Activated naive CD4-positive, alpha-beta T cell treated with anti-CD3 and anti-CD28 coated beads for 36 hours (primary cell): Measurements from ENCODE around the gene EZR. TPM values are rescaled to one million over a fixed set of nuclear protein-coding genes. Genes with fewer than 3 reads are reported as not detected.

ENCODE experiments used
- CTCF ChIA-PET: fragments of 350-600 bp; sonication (Branson Sonifier 250); formaldehyde crosslinking; loops from one replicate; lab custom pipeline; 2021; ENCODE audit warnings: antibody characterized with exemption; lab: Charles Lee
- DNase-seq: peaks from one replicate; pipeline ENCODE4 v3.0.0-alpha.2; 2020
- H3K27ac Mint-ChIP-seq: one replicate; pipeline ENCODE4 v1.8.0; 2021; ENCODE audit warnings: mild to moderate bottlenecking, mixed read lengths
- H3K27me3 Mint-ChIP-seq: one replicate; pipeline ENCODE4 v1.8.0; 2021; ENCODE audit warnings: low read depth, mixed read lengths
- H3K36me3 Mint-ChIP-seq: one replicate; pipeline ENCODE4 v1.8.0; 2021; ENCODE audit warnings: low read depth, mixed read lengths
- H3K4me1 Mint-ChIP-seq: one replicate; pipeline ENCODE4 v1.8.0; 2021; ENCODE audit warnings: low read depth, mixed read lengths
- H3K4me3 Mint-ChIP-seq: one replicate; pipeline ENCODE4 v1.8.0; 2021; ENCODE audit warnings: mild to moderate bottlenecking, moderate library complexity, mixed read lengths
- H3K9me3 Mint-ChIP-seq: one replicate; pipeline ENCODE4 v1.8.0; 2021; ENCODE audit warnings: mixed read lengths
- intact Hi-C: fragments of 100-400 bp; cut with micrococcal nuclease; formaldehyde crosslinking; loops from one replicate; pipeline ENCODE4 v1.15.1; 2023
- total RNA-seq, 2 experiments: library from RNA; stranded (reverse); gene quantifications; one replicate each; pipeline ENCODE4 v1.2.3, GENCODE V29; 2021

Gene EZR
- total RNA-seq = 100 to 1,000 TPM; 229 to 230 TPM

DNA sequence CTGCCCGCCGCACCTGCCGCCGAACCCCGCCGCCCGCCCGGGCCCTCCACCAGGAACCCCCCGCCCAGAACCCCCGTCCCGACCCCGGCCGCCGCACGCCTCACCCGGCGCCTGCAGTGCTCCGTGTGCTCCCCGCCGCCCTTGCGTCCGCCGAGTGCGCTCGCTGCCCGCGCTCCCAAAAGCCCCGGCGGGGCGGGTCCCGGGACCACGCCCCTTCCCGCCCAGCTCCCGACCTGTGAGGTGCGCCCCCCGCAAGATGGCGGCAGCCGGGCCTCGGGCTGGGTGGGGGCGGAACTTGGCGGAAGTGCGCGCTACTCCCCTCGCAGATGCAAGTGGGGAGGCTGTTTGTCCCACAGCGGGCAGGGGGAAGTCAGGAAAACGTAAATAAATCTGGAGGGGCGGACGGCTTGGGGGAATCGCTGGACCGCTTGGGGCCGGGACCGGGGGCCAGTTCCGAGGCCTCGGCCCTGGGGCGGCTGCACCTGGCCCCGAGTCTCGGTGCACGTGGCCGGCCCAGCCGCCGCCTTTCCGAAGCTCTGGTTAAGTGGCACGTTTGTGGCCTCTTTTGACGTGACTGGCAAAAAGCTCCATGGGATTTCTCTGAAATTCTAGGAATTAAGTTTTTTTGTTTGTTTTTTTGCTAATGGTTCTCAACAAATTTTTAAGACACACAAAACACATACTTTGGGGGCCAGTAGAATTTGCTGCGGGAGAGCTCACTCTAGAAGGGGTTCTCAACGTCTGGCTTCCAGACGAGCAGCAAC, at the start of gene EZR:
TSS of gene EZR (minus strand) at position 156 of the 764 bp plus-strand sequence. CDS start 1,275 bp downstream, outside the sequence.
- CTCF ChIA-PET = no interaction called here
- no peaks in the 10 kb centered on the region for H3K9me3 Mint-ChIP-seq
- H3K27ac Mint-ChIP-seq = peak within 1 kb of the TSS; percentile 98
- peaks cover 35% of the 10 kb centered on the region for H3K36me3 Mint-ChIP-seq
- H3K27me3 Mint-ChIP-seq = no peaks in the 10 kb centered on the region
- H3K4me3 Mint-ChIP-seq = peak within 1 kb of the TSS; percentile 97
- peaks cover 46% of the 10 kb centered on the region for H3K4me1 Mint-ChIP-seq
- intact Hi-C loops = loop anchor here (5.0 kb wide), 4 partner anchors 257 to 943 kb away; partner anchors contain the start of genes ACAT2, SOD2 and TMEM181
- DNase-seq = peak; percentile 87

GRCh38 chr6:158868122-158868480, 48.9 kb upstream of the EZR start:
- Mint-ChIP-seq H3K9me3 (no peaks in the 10 kb centered on the region), H3K27ac (no peak overlapping the region), H3K4me1 (peaks cover 35% of the 10 kb centered on the region), H3K4me3 (peak overlapping the region; percentile 21), H3K36me3 (no peaks in the 10 kb centered on the region), H3K27me3 (no peaks in the 10 kb centered on the region)
- no peak for DNase-seq
- intact Hi-C loops = loop anchor here (2.0 to 10.0 kb wide), 4 partner anchors 43 to 1483 kb away; partner anchors contain the start of gene ZDHHC14
- CTCF ChIA-PET = interaction anchor here (0.8 to 3.1 kb wide), 3 partner anchors 14 to 150 kb away, joined by 3 to 12 read pairs (median 3); no protein-coding TSS in a partner anchor

DNA sequence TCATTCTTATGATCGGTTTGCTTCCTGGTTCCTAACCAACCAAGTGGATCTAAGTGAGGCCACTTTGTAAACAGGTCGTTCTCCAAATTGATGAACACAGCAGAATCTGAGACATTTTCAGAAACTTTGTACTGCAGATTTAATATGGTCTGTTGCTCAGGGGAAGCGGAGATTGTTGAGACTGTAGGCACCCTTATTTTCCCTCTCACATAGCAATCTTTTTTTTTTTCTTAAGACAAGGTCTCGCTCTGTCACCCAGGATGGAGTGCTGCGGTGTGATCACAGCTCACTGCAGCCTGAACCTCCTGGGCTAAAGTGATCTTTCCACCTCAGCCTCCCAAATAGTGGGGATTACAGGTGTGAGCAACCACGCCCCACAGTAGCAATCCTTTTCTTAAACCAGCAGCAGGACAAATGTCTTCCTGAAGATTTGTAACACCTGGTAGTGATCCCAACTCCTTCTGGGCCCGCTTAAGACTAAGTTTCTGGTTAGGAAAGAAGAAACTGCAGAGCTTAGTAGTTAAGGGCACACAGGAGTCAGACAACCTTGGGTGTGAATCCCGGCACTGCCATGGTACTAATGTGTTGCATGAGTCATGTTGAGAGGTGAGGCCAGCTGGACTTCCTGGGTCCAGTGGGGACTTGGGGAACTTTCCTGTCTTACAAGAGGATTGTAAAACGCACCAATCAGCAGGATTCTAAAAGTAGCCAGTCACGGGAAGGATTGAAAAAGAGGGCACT, 48.4 kb upstream of the EZR start:
- H3K4me3 Mint-ChIP-seq = no peak overlapping the region

DNA sequence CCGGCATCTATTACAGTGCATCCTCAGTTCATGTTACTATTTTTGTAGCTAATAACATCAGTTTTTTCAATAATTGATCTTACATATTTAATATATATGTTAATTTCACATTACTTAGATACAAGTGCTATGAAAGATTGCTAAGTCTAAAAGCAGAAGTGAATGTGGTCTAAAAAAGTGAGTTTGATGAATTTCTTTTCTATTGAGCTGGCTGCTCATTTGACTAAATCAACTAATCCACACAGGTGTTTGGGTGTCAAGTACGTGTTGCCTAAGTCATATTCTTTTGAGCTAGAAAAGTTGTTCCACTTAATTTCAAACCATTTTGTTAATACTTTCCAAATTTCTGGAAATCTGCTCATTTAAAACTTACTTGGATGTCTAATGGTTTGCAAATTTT, 46.6 kb upstream of the EZR start:
- Mint-ChIP-seq H3K4me3 (no peak overlapping the region), H3K9me3 (no peaks in the 10 kb centered on the region), H3K36me3 (no peaks in the 10 kb centered on the region), H3K27me3 (no peaks in the 10 kb centered on the region), H3K27ac (no peak overlapping the region), H3K4me1 (peaks cover 31% of the 10 kb centered on the region)
- intact Hi-C loops = loop anchor here (10.0 kb wide), 1 partner anchor 1481 kb away; the partner anchor contains the start of gene ZDHHC14
- CTCF ChIA-PET = interaction anchor here (1.7 kb wide), 1 partner anchor 12 kb away, joined by 5 read pairs; no protein-coding TSS in a partner anchor
- DNase-seq = no peak

More for the DNA sequence above, 48.4 kb upstream of the EZR start:
- H3K27me3 Mint-ChIP-seq = no peaks in the 10 kb centered on the region
- no peak overlapping the region for H3K27ac Mint-ChIP-seq
- CTCF ChIA-PET = interaction anchor here (0.8 kb wide), 1 partner anchor 151 kb away, joined by 3 read pairs; no protein-coding TSS in a partner anchor
- intact Hi-C loops = loop anchor here (2.0 to 10.0 kb wide), 4 partner anchors 43 to 1483 kb away; partner anchors contain the start of gene ZDHHC14
- no peaks in the 10 kb centered on the region for H3K9me3 Mint-ChIP-seq
- H3K4me1 Mint-ChIP-seq = peaks cover 35% of the 10 kb centered on the region
- DNase-seq = no peak
- H3K36me3 Mint-ChIP-seq = no peaks in the 10 kb centered on the region

DNA sequence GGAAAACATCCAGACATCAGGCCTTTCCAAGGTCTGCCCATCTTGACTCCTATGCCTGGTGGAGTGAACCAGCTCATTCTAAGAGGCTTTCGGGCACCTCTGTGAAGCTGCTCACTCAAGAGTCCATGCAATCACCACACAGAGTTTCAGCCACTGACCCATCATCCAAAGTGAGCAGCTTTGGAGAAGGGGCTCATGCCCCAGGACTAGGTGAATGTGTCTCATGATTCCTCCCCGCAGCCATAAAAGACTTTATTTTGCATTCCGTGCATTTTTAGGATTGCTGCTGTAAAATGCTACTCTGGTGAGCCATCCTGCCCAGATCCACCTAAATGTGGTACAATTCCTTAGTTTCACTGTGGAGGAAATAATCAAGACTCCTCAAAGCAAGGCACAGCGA, 44.5 kb upstream of the EZR start:
- Mint-ChIP-seq H3K4me3 (no peak overlapping the region), H3K36me3 (no peaks in the 10 kb centered on the region), H3K4me1 (peaks cover 14% of the 10 kb centered on the region), H3K9me3 (no peaks in the 10 kb centered on the region), H3K27me3 (no peaks in the 10 kb centered on the region), H3K27ac (no peak overlapping the region)
- intact Hi-C loops = loop anchor here (10.0 kb wide), 1 partner anchor 1479 kb away; the partner anchor contains the start of gene ZDHHC14
- DNase-seq = no peak
- CTCF ChIA-PET = interaction anchor here (1.1 kb wide), 1 partner anchor 30 kb away, joined by 3 read pairs; no protein-coding TSS in a partner anchor

DNA sequence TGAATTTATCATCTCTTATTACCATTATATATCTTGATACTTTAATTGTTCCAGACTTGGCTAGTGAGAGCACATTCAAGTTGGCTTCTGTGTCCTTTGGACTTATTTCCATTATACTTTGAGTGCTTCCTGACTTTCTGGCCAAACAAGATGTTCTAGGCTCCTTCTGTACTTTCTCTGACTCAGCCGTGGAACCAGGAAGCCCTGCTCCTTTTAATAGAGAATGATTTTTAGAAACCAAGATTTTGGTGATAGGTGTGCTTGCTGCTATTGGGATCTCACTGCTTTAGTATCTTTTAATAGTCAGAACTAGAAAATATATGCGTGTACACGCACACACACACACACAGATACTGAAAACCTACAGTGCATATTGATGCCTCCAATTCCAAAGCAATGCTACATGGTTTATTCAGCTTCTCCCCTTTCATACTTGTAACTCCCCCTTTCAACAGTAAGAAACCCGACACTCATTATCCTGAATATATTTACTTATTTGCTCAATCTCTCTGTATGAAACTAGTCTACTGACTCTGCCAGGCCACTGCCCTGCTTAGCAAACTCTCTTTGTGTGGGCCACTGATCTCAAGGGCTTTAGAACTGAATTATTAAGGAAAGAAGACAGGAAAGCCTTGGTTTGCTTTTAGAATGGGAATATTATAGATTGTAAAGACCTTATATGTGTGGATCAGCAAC, 42.7 kb upstream of the EZR start:
- peaks cover 3% of the 10 kb centered on the region for H3K4me1 Mint-ChIP-seq
- CTCF ChIA-PET = interaction anchor here (0.7 kb wide), 1 partner anchor 156 kb away, joined by 5 read pairs; no protein-coding TSS in a partner anchor
- no peak overlapping the region for H3K4me3 Mint-ChIP-seq
- no peak overlapping the region for H3K27ac Mint-ChIP-seq
- H3K27me3 Mint-ChIP-seq = no peaks in the 10 kb centered on the region
- intact Hi-C loops = loop anchor here (10.0 kb wide), 1 partner anchor 1477 kb away; the partner anchor contains the start of gene ZDHHC14
- H3K9me3 Mint-ChIP-seq = no peaks in the 10 kb centered on the region
- DNase-seq = no peak
- H3K36me3 Mint-ChIP-seq = no peaks in the 10 kb centered on the region

DNA sequence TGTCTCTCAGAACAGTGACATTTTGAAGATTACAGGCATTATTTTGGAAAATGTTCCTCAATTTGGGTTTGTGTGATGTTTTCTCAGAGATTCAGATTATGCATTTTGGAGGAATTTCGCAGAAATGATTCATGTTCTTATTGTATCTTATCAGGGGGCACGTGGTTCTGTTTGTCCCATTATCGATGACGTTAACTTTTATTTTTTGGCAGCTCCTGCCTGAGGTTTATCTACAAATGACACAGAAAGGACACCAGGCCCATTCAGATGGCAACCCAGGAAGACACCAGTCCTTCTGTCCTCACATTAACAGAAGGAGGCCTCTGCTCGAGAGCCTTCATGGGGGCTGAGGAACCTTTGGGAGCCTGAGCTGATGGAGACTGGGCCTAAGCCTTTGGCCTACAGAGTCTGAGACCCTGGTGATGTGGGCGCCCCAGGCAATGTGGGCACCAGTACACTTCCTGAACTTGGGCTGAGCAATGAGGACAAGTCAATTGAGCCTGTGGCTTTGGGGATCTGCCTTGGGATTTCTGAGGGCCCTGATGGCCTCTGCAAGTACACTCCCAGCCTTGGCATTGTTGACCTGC, 41.2 kb upstream of the EZR start:
- CTCF ChIA-PET = no interaction called here
- Mint-ChIP-seq H3K4me1 (peaks cover 3% of the 10 kb centered on the region), H3K27ac (no peak overlapping the region), H3K4me3 (no peak overlapping the region), H3K27me3 (no peaks in the 10 kb centered on the region), H3K36me3 (no peaks in the 10 kb centered on the region), H3K9me3 (no peaks in the 10 kb centered on the region)
- intact Hi-C loops = loop anchor here (10.0 kb wide), 1 partner anchor 1476 kb away; the partner anchor contains the start of gene ZDHHC14
- no peak for DNase-seq

DNA sequence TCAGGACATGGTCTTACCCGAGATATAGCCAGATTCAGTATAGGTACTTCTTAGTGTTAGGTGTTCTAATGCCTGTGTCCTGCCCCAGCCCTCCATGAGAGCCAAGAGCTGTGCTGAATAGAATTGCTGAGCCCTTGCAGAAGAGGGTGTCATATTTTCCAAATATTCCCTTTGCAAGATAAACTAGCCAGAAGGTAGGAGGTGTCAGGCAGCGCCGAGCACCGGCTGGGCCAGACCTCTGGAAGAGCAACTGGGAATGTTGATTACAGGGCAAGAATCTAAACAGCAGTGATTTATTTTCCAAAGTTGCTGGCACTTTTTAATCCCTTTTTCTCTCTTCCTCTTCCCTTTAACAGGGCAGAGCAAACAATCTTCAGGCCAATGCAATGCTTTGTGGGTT, 37.1 kb upstream of the EZR start:
- H3K27ac Mint-ChIP-seq = no peak overlapping the region
- intact Hi-C loops = no loop called here
- H3K4me1 Mint-ChIP-seq = peaks cover 10% of the 10 kb centered on the region
- DNase-seq = no peak
- H3K9me3 Mint-ChIP-seq = no peaks in the 10 kb centered on the region
- no peaks in the 10 kb centered on the region for H3K36me3 Mint-ChIP-seq
- H3K4me3 Mint-ChIP-seq = no peak overlapping the region
- CTCF ChIA-PET = no interaction called here
- no peaks in the 10 kb centered on the region for H3K27me3 Mint-ChIP-seq

GRCh38 chr6:158854214-158855101, 35.3 kb upstream of the EZR start:
- intact Hi-C loops = loop anchor here (5.0 kb wide), 3 partner anchors 203 to 1123 kb away; no protein-coding TSS in a partner anchor
- DNase-seq = no peak
- no peaks in the 10 kb centered on the region for H3K36me3 Mint-ChIP-seq
- H3K4me1 Mint-ChIP-seq = peaks cover 24% of the 10 kb centered on the region
- no peaks in the 10 kb centered on the region for H3K9me3 Mint-ChIP-seq
- no peak overlapping the region for H3K27ac Mint-ChIP-seq
- CTCF ChIA-PET = interaction anchor here (1.3 to 2.0 kb wide), 3 partner anchors 12 to 63 kb away, joined by 3 to 12 read pairs (median 5); no protein-coding TSS in a partner anchor
- no peaks in the 10 kb centered on the region for H3K27me3 Mint-ChIP-seq
- no peak overlapping the region for H3K4me3 Mint-ChIP-seq

DNA sequence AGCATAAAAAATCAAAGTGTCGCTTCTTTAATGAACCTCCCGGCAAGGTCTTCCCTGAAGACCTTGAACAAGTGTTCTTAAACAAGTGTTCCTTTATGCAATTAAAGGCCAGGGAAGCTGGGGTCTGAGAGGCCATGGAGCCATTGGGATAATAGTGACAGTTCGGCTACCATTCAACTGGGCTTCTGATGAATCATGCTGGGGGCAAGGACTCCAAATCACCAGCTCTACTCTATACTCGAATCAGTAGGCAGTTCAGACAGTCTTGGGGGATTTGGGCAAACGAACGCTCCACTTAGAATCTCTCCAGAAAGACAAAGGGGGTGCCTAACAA, 34.7 kb upstream of the EZR start:
- no peaks in the 10 kb centered on the region for H3K27me3 Mint-ChIP-seq
- H3K36me3 Mint-ChIP-seq = no peaks in the 10 kb centered on the region
- H3K27ac Mint-ChIP-seq = no peak overlapping the region
- H3K9me3 Mint-ChIP-seq = no peaks in the 10 kb centered on the region
- H3K4me3 Mint-ChIP-seq = no peak overlapping the region
- H3K4me1 Mint-ChIP-seq = peaks cover 29% of the 10 kb centered on the region
- no peak for DNase-seq
- intact Hi-C loops = loop anchor here (1.0 to 5.0 kb wide), 7 partner anchors 15 to 1123 kb away; no protein-coding TSS in a partner anchor
- CTCF ChIA-PET = interaction anchor here (0.6 to 2.0 kb wide), 4 partner anchors 12 to 1057 kb away, joined by 3 to 12 read pairs (median 4); no protein-coding TSS in a partner anchor
